ENCODE data around the gene PIAS3. TPM values are rescaled to one million over a fixed set of nuclear protein-coding genes. Genes with fewer than 3 reads are reported as not detected.

The PIAS3 gene
- total and polyA plus RNA-seq, 2 experiments from 2014 or later: 35.7 to 45.4 TPM

GRCh38 chr1:145847827-145848226 is 11.1 kb downstream of the PIAS3 start (continued):
- no peak for TF ChIP-seq ZNF462 (CRISPR knock-in tag; IDR thresholded peaks at IDR 0.05)
- TF ChIP-seq NANOG (IDR thresholded peaks at IDR 0.05; ENCODE audit: borderline replicate concordance): no peak
- TF ChIP-seq ZNF114 (CRISPR knock-in tag; IDR thresholded peaks at IDR 0.05): no peak
- TF ChIP-seq CTCF (conservative IDR thresholded peaks at IDR 0.05; ENCODE audit: low read depth in 2 of 2): no peak
- no peak for TF ChIP-seq ETS1 (IDR thresholded peaks at IDR 0.05)
- no peak for TF ChIP-seq POLR2AphosphoS5 (IDR thresholded peaks at IDR 0.05; ENCODE audit: low read depth)
- TF ChIP-seq JUNB (IDR thresholded peaks at IDR 0.05; ENCODE audit: unreplicated experiment): no peak
